Calu3 (cell line): ENCODE data around the gene CHD1L. TPM values are rescaled to one million over a fixed set of nuclear protein-coding genes. Genes with fewer than 3 reads are reported as not detected.

Experiments
- BruUV-seq: library from RNA; stranded (reverse); fragments of 400-500 nt; replicated peaks from 2 replicates; lab custom pipeline; 2021; lab: Mats Ljungman, UMichigan
- CTCF ChIA-PET: fragments of 300-600 bp; sonication (Branson Sonifier 250); formaldehyde crosslinking; loops from one replicate; lab custom pipeline; 2022; ENCODE audit warnings: antibody characterized with exemption; lab: Charles Lee
- DNase-seq: peaks from one replicate; pipeline ENCODE4 v3.0.0; 2022
- H3K27ac Mint-ChIP-seq: one replicate; pipeline ENCODE4 v1.8.0; 2022; ENCODE audit warnings: mixed read lengths; ENCODE audit not compliant: unreplicated experiment
- H3K27me3 Mint-ChIP-seq: one replicate; pipeline ENCODE4 v1.8.0; 2022; ENCODE audit warnings: mixed read lengths; ENCODE audit not compliant: unreplicated experiment
- H3K36me3 Mint-ChIP-seq: one replicate; pipeline ENCODE4 v1.8.0; 2022; ENCODE audit warnings: mild to moderate bottlenecking, moderate library complexity, mixed read lengths; ENCODE audit not compliant: insufficient read depth, unreplicated experiment
- H3K4me1 Mint-ChIP-seq: one replicate; pipeline ENCODE4 v1.8.0; 2022; ENCODE audit warnings: mild to moderate bottlenecking, low read depth, mixed read lengths; ENCODE audit not compliant: unreplicated experiment
- H3K4me3 Mint-ChIP-seq: one replicate; pipeline ENCODE4 v1.8.0; 2022; ENCODE audit warnings: mild to moderate bottlenecking, low read depth, moderate library complexity, mixed read lengths; ENCODE audit not compliant: unreplicated experiment
- H3K9me3 Mint-ChIP-seq: one replicate; pipeline ENCODE4 v1.8.0; 2022; ENCODE audit warnings: low read depth, mixed read lengths; ENCODE audit not compliant: unreplicated experiment
- intact Hi-C: fragments of 100-400 bp; cut with micrococcal nuclease; formaldehyde crosslinking; loops from one replicate; pipeline ENCODE4 v1.10.0; 2022; ENCODE audit not compliant: unreplicated experiment
- total RNA-seq: library from RNA; stranded (reverse); gene quantifications from 2 replicates; pipeline ENCODE4 v1.2.3, GENCODE V29; 2022
- TF ChIP-seq, protein P1 (sequence below): fragments of 200-600 bp; IDR thresholded peaks from one replicate; pipeline ENCODE4 v1.8.0; 2022; ENCODE audit warnings: antibody characterized with exemption; ENCODE audit not compliant: unreplicated experiment

Gene CHD1L
- total RNA-seq, 1 experiment from 2014 or later = 34.2 TPM

GRCh38 chr1:147338571-147338970, 96.1 kb downstream of the CHD1L start:
- CTCF ChIA-PET = no interaction called here
- BruUV-seq = no TSS peak
- no peaks in the 10 kb centered on the region for H3K4me1 Mint-ChIP-seq
- H3K27me3 Mint-ChIP-seq = peaks cover 63% of the 10 kb centered on the region
- H3K4me3 Mint-ChIP-seq = no peak overlapping the region
- intact Hi-C loops = no loop called here
- TF ChIP-seq, protein P1, sequence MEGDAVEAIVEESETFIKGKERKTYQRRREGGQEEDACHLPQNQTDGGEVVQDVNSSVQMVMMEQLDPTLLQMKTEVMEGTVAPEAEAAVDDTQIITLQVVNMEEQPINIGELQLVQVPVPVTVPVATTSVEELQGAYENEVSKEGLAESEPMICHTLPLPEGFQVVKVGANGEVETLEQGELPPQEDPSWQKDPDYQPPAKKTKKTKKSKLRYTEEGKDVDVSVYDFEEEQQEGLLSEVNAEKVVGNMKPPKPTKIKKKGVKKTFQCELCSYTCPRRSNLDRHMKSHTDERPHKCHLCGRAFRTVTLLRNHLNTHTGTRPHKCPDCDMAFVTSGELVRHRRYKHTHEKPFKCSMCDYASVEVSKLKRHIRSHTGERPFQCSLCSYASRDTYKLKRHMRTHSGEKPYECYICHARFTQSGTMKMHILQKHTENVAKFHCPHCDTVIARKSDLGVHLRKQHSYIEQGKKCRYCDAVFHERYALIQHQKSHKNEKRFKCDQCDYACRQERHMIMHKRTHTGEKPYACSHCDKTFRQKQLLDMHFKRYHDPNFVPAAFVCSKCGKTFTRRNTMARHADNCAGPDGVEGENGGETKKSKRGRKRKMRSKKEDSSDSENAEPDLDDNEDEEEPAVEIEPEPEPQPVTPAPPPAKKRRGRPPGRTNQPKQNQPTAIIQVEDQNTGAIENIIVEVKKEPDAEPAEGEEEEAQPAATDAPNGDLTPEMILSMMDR = no peak
- no peak overlapping the region for H3K27ac Mint-ChIP-seq
- no peaks in the 10 kb centered on the region for H3K36me3 Mint-ChIP-seq
- H3K9me3 Mint-ChIP-seq = no peaks in the 10 kb centered on the region
- no peak for DNase-seq

GRCh38 chr1:147341246-147341645, 98.8 kb downstream of the CHD1L start:
- peaks cover 61% of the 10 kb centered on the region for H3K27me3 Mint-ChIP-seq
- intact Hi-C loops = no loop called here
- DNase-seq = no peak
- no peak overlapping the region for H3K4me3 Mint-ChIP-seq
- CTCF ChIA-PET = no interaction called here
- peaks cover 3% of the 10 kb centered on the region for H3K9me3 Mint-ChIP-seq
- H3K36me3 Mint-ChIP-seq = no peaks in the 10 kb centered on the region
- BruUV-seq = no TSS peak
- no peaks in the 10 kb centered on the region for H3K4me1 Mint-ChIP-seq
- no peak overlapping the region for H3K27ac Mint-ChIP-seq
- TF ChIP-seq, protein P1 = no peak

Other genes with a start within 250 kb of the CHD1L start
- 9.8 and 12.6 TPM in 2 replicates for gene PRKAB2, start 70.2 kb upstream of the CHD1L start, total RNA-seq
- 0.61 and 1.0 TPM in 2 replicates for gene FMO5, start 17.3 kb upstream of the CHD1L start, total RNA-seq